Measurements from ENCODE around the gene IGSF21. TPM values are rescaled to one million over a fixed set of nuclear protein-coding genes. Genes with fewer than 3 reads are reported as not detected.

The IGSF21 gene
- total RNA-seq, 1 donor from 2014 or later: 45.9 TPM

DNA sequence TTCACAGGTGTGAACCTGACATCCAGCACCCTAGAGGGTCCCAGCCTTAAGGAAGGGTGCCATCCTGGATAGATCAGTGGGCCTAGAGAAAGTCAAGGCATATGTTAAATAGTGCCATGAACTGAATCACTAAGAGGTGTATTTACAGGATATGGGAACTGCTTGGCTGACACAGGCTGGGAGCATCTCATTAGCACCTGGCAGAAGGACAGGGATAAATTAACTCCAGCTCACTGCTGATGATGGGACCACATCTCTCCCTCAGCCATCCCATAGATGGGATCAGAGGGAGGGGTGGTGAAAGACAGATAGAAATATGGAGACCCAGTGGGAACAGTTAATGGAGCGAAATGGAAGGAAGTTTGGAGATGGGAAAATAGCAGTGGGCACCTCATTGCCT, 122.0 kb downstream of the IGSF21 start:
- no peak for DNase-seq

GRCh38 chr1:18230321-18230720, 122.7 kb downstream of the IGSF21 start:
- no peak for DNase-seq

DNA sequence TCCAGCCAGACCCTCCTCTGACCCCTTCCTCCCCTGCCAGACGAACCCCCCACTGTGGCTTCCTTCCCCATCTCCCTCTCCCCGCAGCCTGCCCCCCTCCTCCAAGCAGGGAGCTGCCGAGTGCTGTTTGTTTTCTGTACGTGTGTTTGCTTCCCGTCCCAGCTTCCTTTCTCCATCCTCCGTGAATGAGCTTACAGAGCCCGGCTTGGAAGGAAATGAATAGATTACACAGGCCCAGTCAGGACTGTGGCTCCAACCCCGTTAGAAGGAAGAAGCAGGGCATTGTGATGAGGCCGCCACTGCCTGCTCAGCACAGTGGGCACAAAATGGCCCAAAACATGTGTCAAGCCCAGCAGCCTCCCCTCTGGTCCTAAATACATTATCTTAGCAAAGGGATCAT, 123.2 kb downstream of the IGSF21 start:
- DNase-seq: no peak

DNA sequence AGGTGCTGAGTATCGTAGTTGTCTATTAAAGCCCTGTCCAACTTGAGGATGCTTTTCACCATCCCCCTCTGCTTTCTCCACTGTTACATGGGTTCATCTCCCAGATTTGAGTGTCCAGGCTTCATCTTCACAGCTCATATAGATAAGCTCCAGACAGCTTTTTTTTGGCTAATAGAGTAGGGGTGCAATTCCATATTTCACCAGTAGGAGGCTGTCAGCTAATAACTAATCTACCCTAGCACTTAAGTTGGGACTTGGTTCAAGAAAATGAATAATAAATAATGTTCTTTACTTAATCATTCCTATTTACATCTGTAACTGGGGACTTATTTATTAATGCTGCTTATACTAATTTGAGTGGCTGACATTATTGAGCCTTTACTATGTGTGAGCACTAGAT, 124.5 kb downstream of the IGSF21 start:
- no peak for DNase-seq

GRCh38 chr1:18233176-18233864, 125.7 kb downstream of the IGSF21 start:
- no peak for DNase-seq

GRCh38 chr1:18234790-18235242, 127.2 kb downstream of the IGSF21 start:
- no peak for DNase-seq

DNA sequence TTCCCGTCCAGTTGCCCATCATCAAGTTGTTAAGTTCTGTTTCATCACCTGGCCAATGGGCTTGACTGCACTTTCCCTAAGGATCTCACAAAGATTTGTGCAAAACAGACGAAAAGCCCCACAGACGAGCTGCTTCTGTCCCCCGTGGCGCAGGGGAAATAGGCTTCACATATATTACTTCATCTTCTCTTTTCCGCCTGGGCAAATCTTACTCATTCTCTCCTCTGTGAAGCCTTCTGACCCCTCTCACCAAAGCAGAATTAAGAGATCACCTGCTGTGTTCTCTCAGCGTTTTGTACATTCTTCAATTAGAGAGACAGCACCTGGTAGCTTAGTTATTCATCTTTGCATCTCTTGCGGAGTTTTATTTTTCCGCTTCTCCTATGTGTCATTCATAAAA, 129.8 kb downstream of the IGSF21 start:
- DNase-seq: no peak

GRCh38 chr1:18238190-18238589, 130.6 kb downstream of the IGSF21 start:
- no peak for DNase-seq

DNA sequence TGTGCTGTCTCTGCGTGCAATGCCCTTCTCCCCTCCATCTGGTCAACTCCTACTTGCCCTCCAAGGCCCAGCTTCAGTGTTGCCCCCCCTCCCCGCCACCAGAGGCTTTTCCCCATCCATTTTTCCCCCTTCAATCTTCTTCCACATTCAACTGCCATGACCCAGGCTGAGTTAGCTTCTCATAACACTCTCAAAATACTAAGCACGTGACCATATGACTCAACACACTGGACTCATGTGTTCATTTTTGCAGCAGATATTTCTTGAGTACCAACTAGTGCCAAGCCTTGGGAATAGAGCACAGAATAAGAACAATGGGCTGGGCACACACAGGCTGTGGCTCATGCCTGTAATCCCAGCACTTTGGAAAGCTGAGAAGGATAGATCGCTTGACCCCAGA, 132.1 kb downstream of the IGSF21 start:
- DNase-seq: peak; percentile 28

GRCh38 chr1:18240906-18241305, 133.3 kb downstream of the IGSF21 start:
- DNase-seq: no peak

GRCh38 chr1:18241891-18242290, 134.3 kb downstream of the IGSF21 start:
- no peak for DNase-seq

DNA sequence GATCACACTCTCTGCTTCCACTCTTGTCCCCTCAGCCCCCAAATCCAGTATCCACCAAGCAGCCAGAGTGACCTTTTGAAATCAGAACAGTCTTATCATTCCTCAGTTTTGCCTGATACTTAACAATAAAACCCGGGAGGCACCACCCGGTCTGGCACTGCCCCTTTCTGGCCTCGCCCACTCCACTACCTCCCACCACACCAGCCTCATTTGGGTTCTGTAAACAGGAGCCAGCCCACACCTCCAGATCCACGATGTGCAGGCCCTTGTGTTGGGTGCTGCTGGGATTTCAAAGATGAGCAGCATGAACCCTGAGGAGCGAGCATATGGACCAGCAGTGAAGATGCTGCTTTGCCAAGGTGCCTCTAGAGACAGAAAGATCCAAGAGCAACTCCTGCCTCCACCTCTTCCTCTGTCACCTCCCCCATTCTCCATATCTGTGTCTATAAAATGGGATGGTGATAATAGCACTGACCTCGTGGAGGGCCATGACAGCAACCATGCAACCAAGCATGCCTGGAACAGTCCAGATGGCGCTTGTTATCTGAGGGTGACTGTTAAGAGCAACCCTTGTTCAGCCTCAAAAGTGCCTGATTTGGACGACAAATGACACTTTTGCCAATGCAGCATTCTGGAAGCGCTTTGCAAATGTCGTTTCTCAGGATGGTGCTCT, 136.0 kb downstream of the IGSF21 start:
- no peak for DNase-seq

DNA sequence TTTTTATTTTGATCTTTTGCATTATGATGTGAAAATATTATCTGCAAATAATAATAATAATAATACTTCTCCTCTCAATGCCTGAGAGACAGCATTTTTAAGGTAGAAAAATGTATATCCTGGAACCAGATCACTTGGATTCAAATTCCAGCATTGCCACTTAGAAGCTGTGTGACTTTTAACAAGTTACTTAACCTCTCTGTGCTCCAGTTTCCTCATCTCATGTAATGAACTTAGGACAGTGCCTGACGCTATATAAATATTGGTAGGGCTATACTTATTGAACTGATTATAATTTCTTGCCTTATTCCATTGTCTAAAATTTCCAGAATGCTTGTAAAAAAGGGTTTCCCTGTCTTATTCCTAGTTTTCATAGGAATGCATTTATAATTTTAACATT, 137.2 kb downstream of the IGSF21 start:
- no peak for DNase-seq

DNA sequence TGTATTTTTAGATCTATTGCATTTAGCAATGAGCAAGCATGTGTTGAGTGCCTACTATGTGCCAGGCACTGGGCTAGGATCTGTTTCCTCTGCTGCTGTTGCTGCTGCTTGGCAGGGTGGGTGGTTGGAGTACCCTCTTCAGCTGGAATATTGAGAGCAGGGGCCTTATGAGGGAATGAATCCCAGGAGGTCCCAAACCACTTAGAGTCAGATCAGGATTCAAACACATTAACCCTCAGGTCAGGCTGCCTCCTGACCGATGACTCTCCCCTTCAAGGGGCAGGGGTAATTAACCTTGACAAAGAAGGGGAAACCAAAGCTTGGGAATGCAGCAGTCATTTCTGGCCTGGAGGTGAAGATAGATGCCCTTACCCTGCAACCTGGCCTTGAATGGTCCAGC, 138.0 kb downstream of the IGSF21 start:
- no peak for DNase-seq

GRCh38 chr1:18246543-18246942, 138.9 kb downstream of the IGSF21 start:
- no peak for DNase-seq

DNA sequence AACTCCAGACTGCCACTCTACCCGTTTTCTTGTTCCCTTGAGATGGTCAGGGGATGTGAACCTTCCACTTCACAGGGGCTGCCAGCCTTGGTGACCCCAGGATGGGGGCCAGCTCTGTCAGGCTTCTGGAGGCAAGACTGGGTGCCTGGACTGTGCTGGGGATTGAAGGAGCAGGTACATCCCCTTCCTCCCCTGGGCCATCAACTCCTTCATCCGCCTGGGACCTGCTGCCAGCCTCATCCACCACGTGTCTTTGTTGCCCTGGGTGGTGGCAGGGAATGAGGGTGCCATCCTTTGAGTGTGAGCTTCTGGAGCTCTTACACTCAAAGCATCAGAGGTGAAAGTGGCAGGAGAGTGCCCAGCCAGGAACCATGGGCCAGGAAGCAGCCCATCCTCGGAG, 139.6 kb downstream of the IGSF21 start:
- DNase-seq: no peak

- no peak for DNase-seq
Measured at GRCh38 chr1:18249631-18250030, 142.0 kb downstream of the IGSF21 start.

GRCh38 chr1:18253093-18253492, 145.5 kb downstream of the IGSF21 start:
- DNase-seq: no peak

DNA sequence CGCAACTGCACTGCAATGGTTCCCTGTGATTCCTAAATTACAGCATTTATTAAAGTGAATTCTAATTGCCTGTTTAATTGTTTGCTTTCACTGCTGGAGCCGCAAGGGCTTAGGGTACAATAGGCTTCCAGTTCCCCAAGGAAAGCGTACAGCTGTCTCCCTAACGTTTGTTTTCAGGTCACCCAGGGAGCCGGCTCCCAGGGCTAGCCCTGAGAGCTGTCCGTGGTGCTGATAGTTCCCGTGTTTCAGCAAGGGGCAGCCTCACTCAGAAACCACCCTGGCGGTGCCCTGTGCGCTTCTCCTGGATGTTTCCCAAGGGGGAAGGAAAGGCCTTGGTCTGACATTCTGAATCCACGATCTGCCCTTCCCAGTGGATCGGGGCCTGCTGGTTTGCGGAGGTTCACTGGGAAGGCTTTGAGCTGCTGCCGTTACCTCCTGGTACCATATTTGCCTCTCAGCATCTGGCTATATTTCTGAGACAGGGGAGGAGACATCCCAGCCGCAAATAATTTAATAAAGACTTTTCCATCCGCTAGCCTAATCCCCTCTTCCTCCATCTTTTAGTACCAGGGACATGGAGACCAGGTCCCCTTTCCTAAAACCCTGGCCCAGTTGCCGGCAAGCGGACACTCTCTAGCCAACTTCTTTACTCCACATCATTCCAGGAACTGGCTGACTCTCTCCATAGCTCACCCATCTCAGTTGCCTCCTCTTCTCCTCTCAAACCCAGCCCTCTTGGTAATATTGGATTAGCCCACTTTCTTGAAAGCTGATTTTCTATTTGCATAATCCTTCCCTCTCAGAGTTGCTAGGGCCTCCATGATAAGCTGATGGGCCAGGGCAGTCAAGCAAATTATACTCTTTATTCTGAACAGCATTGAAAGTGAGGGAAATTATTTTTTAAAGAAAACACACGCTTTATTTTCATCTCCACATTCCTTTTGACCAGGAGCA, 149.0 kb downstream of the IGSF21 start:
- no peak for DNase-seq

DNA sequence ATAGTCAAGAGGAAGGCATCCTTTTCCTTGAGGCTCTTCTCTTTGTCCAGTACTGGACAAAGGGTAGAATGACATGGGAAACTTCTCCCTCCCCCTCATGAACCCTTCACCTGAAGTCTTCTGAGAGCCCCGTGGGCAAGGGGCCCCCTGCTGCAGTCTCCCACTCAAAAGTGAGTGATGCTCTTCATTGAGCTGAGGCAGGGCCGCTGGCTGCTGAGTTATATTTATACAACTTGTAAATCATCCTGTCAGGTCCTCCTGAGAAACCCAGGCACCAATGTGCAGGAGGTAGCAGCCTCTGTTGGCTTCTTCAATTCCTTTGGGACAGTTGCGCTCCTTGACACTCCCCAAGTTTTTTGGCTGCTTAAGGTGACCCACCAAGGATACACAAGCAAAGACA, 150.2 kb downstream of the IGSF21 start:
- no peak for DNase-seq

GRCh38 chr1:18261891-18262290, 154.3 kb downstream of the IGSF21 start:
- DNase-seq: no peak

GRCh38 chr1:18262726-18263125, 155.1 kb downstream of the IGSF21 start:
- no peak for DNase-seq

DNA sequence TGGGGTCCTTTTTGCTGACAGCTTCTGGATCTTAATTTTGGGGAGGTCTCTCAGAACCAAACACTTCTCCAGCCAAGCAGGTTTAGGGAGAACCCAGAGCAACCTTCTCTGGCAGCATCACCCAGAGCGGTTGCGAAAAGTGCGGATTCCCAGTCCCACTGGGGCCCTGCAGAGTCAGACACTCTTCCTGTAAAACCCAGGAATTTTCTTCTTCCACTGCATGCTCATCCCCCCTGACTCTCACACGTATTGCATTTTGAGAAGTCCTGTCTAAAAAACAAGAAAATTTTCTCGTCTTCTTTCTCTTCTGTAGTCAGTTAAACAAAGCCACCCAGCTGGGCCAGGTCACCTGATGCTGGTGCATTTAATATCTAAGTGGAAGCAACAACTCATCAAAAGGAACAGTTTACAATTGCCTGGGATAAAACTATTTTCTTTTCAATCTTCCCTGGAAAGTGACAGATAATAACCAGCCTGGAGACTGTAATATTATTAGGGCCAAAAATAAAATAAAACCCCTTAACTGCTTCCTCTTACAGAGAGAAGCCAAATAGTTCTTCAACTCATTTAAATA, 156.0 kb downstream of the IGSF21 start:
- DNase-seq: no peak

Measured in occipital lobe (tissue), 2 donors.